ENCODE results near the gene RPL19. TPM values are rescaled to one million over a fixed set of nuclear protein-coding genes. Genes with fewer than 3 reads are reported as not detected.

The RPL19 gene
- total and polyA plus RNA-seq, 8 donors: 1,114 to 4,546 (median 2,476) TPM

GRCh38 chr17:39210093-39210434 lies 10.0 kb downstream of the RPL19 start:
- Histone ChIP-seq H3K27ac (peak overlapping the region in 2 of 5 donors; percentile 16 to 61), H3K4me1 (peaks cover 15 to 28% (median 25%) of the 10 kb centered on the region in 4 donors), H3K27me3 (peaks cover 0 to 31% (median 10%) of the 10 kb centered on the region in 3 donors), H3K9me3 (no peaks in the 10 kb centered on the region), H3K36me3 (peaks cover 2 to 3% (median 3%) of the 10 kb centered on the region in 4 donors), H3K4me3 (peak overlapping the region; percentile 24 to 47 (median 44))
- 12 to 30% (median 16%) methylated on average over 9 to 22 of the region's 22 CpGs for WGBS, 5 donors
- no peak for DNase-seq
- TF ChIP-seq EP300 (IDR thresholded peaks at IDR 0.05) (no peak), POLR2A (IDR thresholded peaks at IDR 0.05) (no peak), POLR2AphosphoS5 (IDR thresholded peaks at IDR 0.05) (no peak)
- TF ChIP-seq, protein P1, sequence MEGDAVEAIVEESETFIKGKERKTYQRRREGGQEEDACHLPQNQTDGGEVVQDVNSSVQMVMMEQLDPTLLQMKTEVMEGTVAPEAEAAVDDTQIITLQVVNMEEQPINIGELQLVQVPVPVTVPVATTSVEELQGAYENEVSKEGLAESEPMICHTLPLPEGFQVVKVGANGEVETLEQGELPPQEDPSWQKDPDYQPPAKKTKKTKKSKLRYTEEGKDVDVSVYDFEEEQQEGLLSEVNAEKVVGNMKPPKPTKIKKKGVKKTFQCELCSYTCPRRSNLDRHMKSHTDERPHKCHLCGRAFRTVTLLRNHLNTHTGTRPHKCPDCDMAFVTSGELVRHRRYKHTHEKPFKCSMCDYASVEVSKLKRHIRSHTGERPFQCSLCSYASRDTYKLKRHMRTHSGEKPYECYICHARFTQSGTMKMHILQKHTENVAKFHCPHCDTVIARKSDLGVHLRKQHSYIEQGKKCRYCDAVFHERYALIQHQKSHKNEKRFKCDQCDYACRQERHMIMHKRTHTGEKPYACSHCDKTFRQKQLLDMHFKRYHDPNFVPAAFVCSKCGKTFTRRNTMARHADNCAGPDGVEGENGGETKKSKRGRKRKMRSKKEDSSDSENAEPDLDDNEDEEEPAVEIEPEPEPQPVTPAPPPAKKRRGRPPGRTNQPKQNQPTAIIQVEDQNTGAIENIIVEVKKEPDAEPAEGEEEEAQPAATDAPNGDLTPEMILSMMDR (IDR thresholded peaks at IDR 0.05): no peak
- intact Hi-C loops (cut with DNase I; ENCODE audit: low total_unique reads): no loop called here

GRCh38 chr17:39212195-39212810 lies 12.2 kb downstream of the RPL19 start:
- no peak overlapping the region for H3K27ac ChIP-seq
- intact Hi-C loops (cut with DNase I; ENCODE audit: low total_unique reads): no loop called here
- H3K36me3 ChIP-seq: no peaks in the 10 kb centered on the region
- no peak for DNase-seq
- no peak for TF ChIP-seq POLR2AphosphoS5 (IDR thresholded peaks at IDR 0.05)
- TF ChIP-seq POLR2A (IDR thresholded peaks at IDR 0.05): no peak
- TF ChIP-seq EP300 (IDR thresholded peaks at IDR 0.05): no peak
- TF ChIP-seq, protein P1 (IDR thresholded peaks at IDR 0.05): no peak
- 79 to 90% (median 81%) methylated on average over 9 to 11 of the region's 11 CpGs for WGBS, 5 donors
- H3K4me1 ChIP-seq: peaks cover 15 to 28% (median 25%) of the 10 kb centered on the region in 4 donors
- H3K4me3 ChIP-seq: no peak overlapping the region
- H3K9me3 ChIP-seq: no peaks in the 10 kb centered on the region
- peaks cover 0 to 48% (median 18%) of the 10 kb centered on the region in 3 donors for H3K27me3 ChIP-seq

DNA sequence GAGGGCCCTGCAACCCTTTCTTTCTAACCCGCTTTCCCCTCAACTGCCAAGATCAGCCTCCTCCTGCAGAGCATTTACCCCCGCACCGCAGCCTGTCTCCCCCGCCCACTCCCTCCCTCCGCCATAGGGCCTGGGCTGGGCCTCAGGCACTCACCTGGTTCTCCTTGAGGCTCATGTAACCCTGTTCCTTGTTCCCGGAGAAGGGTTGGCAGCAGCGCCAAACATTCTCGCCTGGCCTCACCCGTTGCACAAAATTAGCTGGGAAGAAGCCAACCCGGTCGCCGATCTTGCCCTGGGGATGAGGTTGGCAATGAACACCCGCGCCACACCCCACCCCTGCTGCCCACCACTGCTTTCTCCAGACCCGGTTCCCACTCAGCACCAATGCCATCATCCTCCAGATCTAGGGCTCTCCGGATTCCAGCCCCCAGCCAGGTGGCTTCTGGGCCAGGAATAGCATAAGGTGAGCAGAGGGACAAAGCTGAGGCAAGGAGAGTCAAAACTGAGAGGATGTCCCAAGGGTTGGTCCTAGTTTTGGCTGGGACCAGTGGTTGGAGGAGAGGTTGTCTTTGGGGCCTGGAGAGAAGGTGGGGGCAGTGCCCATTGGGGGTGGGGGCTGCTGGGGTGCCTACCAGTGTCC lies 12.9 kb downstream of the RPL19 start:
- no peak overlapping the region for H3K27ac ChIP-seq
- DNase-seq: peak in 1 of 2 donors; percentile 81
- no peak for TF ChIP-seq POLR2A (IDR thresholded peaks at IDR 0.05)
- TF ChIP-seq POLR2AphosphoS5 (IDR thresholded peaks at IDR 0.05): peak in 1 of 3 donors; percentile 14
- peaks cover 0 to 55% (median 18%) of the 10 kb centered on the region in 3 donors for H3K27me3 ChIP-seq
- no peak overlapping the region for H3K4me3 ChIP-seq
- H3K36me3 ChIP-seq: no peaks in the 10 kb centered on the region
- no peaks in the 10 kb centered on the region for H3K9me3 ChIP-seq
- peaks cover 15 to 28% (median 25%) of the 10 kb centered on the region in 4 donors for H3K4me1 ChIP-seq
- intact Hi-C loops (cut with DNase I; ENCODE audit: low total_unique reads): no loop called here
- WGBS, 5 donors: 28 to 59% (median 34%) methylated on average over 16 of the region's 16 CpGs

GRCh38 chr17:39213852-39214251 lies 13.8 kb downstream of the RPL19 start:
- no peaks in the 10 kb centered on the region for H3K36me3 ChIP-seq
- no peak for TF ChIP-seq EP300 (IDR thresholded peaks at IDR 0.05)
- no peak for TF ChIP-seq POLR2A (IDR thresholded peaks at IDR 0.05)
- TF ChIP-seq POLR2AphosphoS5 (IDR thresholded peaks at IDR 0.05): no peak
- TF ChIP-seq, protein P1 (IDR thresholded peaks at IDR 0.05): no peak
- no peaks in the 10 kb centered on the region for H3K9me3 ChIP-seq
- peaks cover 13 to 22% (median 20%) of the 10 kb centered on the region in 4 donors for H3K4me1 ChIP-seq
- H3K27ac ChIP-seq: no peak overlapping the region
- intact Hi-C loops (cut with DNase I; ENCODE audit: low total_unique reads): no loop called here
- H3K27me3 ChIP-seq: peaks cover 0 to 62% (median 18%) of the 10 kb centered on the region in 3 donors
- H3K4me3 ChIP-seq: no peak overlapping the region
- peak; percentile 33 to 53 for DNase-seq
- 63 to 100% (median 72%) methylated on average over 2 to 9 of the region's 9 CpGs for WGBS, 5 donors

Data from stomach (tissue), 9 donors.